WTC11 (cell line): ENCODE data around the gene MRM3. TPM values are rescaled to one million over a fixed set of nuclear protein-coding genes. Genes with fewer than 3 reads are reported as not detected.
A peak's percentile ranks its signal among the peaks of the same experiment; 100 is the strongest.

Experiments used
- ATAC-seq: fragments of 200-7000 bp; cut with Tn5 transposase; 2 replicates; pipeline ENCODE4 v1.10.0; 2021; ENCODE audit warnings: mild to moderate bottlenecking, moderate library complexity
- CTCF ChIA-PET: fragments of 300-600 bp; sonication (Branson Sonifier 250); formaldehyde crosslinking; loops from one replicate; lab custom pipeline; 2021; ENCODE audit warnings: antibody characterized with exemption; lab: Charles Lee
- POLR2A ChIA-PET: fragments of 350-600 bp; sonication (Branson Sonifier 250); formaldehyde crosslinking; loops from one replicate; lab custom pipeline; 2021; ENCODE audit warnings: antibody characterized with exemption; lab: Charles Lee
- DNase-seq: peaks from one replicate; pipeline ENCODE4 v3.0.0; 2021; ENCODE audit warnings: low spot score
- H3K27ac Mint-ChIP-seq: 2 replicates; pipeline ENCODE4 v1.8.0; 2021; ENCODE audit warnings: mixed read lengths
- H3K27me3 Mint-ChIP-seq: 2 replicates; pipeline ENCODE4 v1.8.0; 2021; ENCODE audit warnings: low read depth, mild to moderate bottlenecking, moderate library complexity, mixed read lengths
- H3K36me3 Mint-ChIP-seq: 2 replicates; pipeline ENCODE4 v1.8.0; 2021; ENCODE audit warnings: mixed read lengths
- H3K4me1 Mint-ChIP-seq: 2 replicates; pipeline ENCODE4 v1.8.0; 2022; ENCODE audit warnings: mixed read lengths
- H3K4me3 Mint-ChIP-seq: 2 replicates; pipeline ENCODE4 v1.8.0; 2021; ENCODE audit warnings: mild to moderate bottlenecking, moderate library complexity, mixed read lengths
- H3K9me3 Mint-ChIP-seq: 2 replicates; pipeline ENCODE4 v1.8.0; 2021; ENCODE audit warnings: mixed read lengths
- AFF4 ChIP-seq: sonication (generic); formaldehyde crosslinking; IDR thresholded peaks from 2 replicates; pipeline ENCODE4 v1.8.1; 2023; ENCODE audit warnings: mild to moderate bottlenecking, missing genetic modification reagents, borderline replicate concordance
- CDX4 ChIP-seq: fragments of 250-450 bp; sonication (Bioruptor Pico); IDR thresholded peaks from 2 replicates; pipeline ENCODE4 v1.9.0; 2021; ENCODE audit warnings: moderate library complexity, mild to moderate bottlenecking, inconsistent platforms, borderline replicate concordance
- KAT7 ChIP-seq: sonication (generic); formaldehyde crosslinking; IDR thresholded peaks from 2 replicates; pipeline ENCODE4 v1.8.1; 2023; ENCODE audit warnings: missing genetic modification reagents, mild to moderate bottlenecking, borderline replicate concordance
- MLX ChIP-seq: sonication (generic); formaldehyde crosslinking; IDR thresholded peaks from 2 replicates; pipeline ENCODE4 v1.8.1; 2023; ENCODE audit warnings: mild to moderate bottlenecking, missing genetic modification reagents, moderate library complexity
- TCF7 ChIP-seq: sonication (generic); formaldehyde crosslinking; IDR thresholded peaks from 2 replicates; pipeline ENCODE4 v1.8.0; 2022; ENCODE audit warnings: mild to moderate bottlenecking, low read depth, missing genetic modification reagents, moderate library complexity
- USF1 ChIP-seq: sonication (generic); formaldehyde crosslinking; IDR thresholded peaks from 2 replicates; pipeline ENCODE4 v1.8.0; 2022; ENCODE audit warnings: mild to moderate bottlenecking, missing genetic modification reagents
- ZNF138 ChIP-seq: sonication (generic); formaldehyde crosslinking; conservative IDR thresholded peaks from 2 replicates; pipeline ENCODE4 v1.8.1; 2022; ENCODE audit warnings: mild to moderate bottlenecking, moderate library complexity, missing genetic modification reagents
- ZNF317 ChIP-seq: sonication (generic); formaldehyde crosslinking; IDR thresholded peaks from 2 replicates; pipeline ENCODE4 v1.8.1; 2023; ENCODE audit warnings: low read depth, mild to moderate bottlenecking, moderate library complexity, missing genetic modification reagents, borderline replicate concordance
- ZNF416 ChIP-seq: fragments of 250-450 bp; sonication (Bioruptor Pico); IDR thresholded peaks from 2 replicates; pipeline ENCODE4 v1.9.0; 2021; ENCODE audit warnings: mild to moderate bottlenecking, inconsistent platforms
- ZNF423 ChIP-seq: fragments of 250-450 bp; sonication (Bioruptor Pico); IDR thresholded peaks from 2 replicates; pipeline ENCODE4 v2.1.2; 2022; ENCODE audit warnings: mild to moderate bottlenecking, moderate library complexity
- total RNA-seq: library from RNA; stranded (reverse); gene quantifications from 3 replicates; pipeline ENCODE4 v1.2.3, GENCODE V29; 2021
- TF ChIP-seq, protein P1 (sequence below): sonication (generic); formaldehyde crosslinking; IDR thresholded peaks from 2 replicates; pipeline ENCODE4 v1.8.0; 2022; ENCODE audit warnings: mild to moderate bottlenecking, missing genetic modification reagents
- TF ChIP-seq, protein P2 (sequence below): fragments of 250-450 bp; sonication (Bioruptor Pico); IDR thresholded peaks from 2 replicates; pipeline ENCODE4 v2.1.2; 2022; ENCODE audit warnings: mild to moderate bottlenecking, moderate library complexity
- TF ChIP-seq, protein P3 (sequence below): sonication (generic); formaldehyde crosslinking; IDR thresholded peaks from 2 replicates; pipeline ENCODE4 v1.8.0; 2022; ENCODE audit warnings: mild to moderate bottlenecking, missing genetic modification reagents
- TF ChIP-seq, protein P4 (sequence below): fragments of 250-450 bp; sonication (Bioruptor Pico); conservative IDR thresholded peaks from 2 replicates; pipeline ENCODE4 v1.9.0; 2021; ENCODE audit warnings: mild to moderate bottlenecking
- TF ChIP-seq, protein P5 (sequence below): sonication (generic); formaldehyde crosslinking; IDR thresholded peaks from 2 replicates; pipeline ENCODE4 v1.8.0; 2023; ENCODE audit warnings: missing genetic modification reagents

The MRM3 gene
- total RNA-seq, 1 experiment from 2014 or later = 25.0 TPM

DNA sequence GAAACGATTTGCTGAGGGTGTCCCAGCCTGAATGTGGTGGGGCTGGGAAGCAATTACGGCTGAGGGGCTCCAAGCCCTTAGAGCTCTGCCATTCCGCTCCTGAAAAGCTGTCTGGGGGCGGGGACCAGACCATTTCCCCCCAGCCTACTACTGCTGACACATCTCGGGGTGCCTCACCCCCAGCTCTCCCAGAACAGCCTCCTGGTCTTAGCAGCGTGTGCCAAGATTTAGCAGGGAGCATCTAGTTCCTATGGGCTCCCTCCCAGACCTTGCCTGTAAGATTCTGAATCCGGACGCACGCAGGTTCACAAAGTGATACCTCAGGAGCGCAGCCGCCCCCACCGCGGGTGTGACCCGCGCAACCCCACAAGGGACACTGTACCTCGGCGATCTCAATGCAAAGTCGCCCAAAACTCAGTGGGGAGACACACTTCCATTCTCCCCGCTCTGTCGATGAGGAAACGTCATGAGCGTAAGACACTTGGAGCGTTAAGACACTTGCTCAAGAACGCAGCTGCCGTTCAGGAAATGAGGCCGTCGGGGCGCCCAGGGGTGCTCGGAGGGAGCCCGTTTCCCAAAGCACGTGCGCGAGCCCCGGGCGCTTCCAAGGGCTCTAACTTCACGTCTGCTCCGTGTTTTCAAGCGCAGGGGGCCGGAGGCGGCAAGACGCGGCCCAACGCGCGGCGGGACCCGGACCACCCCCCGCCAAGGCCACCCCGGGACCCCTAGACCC, 30.7 kb upstream of the MRM3 start:
- ChIA-PET POLR2A (no interaction called here), CTCF (interaction anchor here (1.1 to 1.7 kb wide), 2 partner anchors 229 to 245 kb away, joined by 4 to 7 read pairs; partner anchors contain the start of genes NXN and TIMM22)
- peak; percentile 81 for TF ChIP-seq ZNF423 (CRISPR knock-in tag)
- TF ChIP-seq TCF7 (CRISPR knock-in tag) = no peak
- TF ChIP-seq, protein P1, sequence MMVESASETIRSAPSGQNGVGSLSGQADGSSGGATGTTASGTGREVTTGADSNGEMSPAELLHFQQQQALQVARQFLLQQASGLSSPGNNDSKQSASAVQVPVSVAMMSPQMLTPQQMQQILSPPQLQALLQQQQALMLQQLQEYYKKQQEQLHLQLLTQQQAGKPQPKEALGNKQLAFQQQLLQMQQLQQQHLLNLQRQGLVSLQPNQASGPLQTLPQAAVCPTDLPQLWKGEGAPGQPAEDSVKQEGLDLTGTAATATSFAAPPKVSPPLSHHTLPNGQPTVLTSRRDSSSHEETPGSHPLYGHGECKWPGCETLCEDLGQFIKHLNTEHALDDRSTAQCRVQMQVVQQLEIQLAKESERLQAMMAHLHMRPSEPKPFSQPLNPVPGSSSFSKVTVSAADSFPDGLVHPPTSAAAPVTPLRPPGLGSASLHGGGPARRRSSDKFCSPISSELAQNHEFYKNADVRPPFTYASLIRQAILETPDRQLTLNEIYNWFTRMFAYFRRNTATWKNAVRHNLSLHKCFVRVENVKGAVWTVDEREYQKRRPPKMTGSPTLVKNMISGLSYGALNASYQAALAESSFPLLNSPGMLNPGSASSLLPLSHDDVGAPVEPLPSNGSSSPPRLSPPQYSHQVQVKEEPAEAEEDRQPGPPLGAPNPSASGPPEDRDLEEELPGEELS = 0 out of 2 replicates have a peak, but pooled peaks have one; percentile 6
- no peak for TF ChIP-seq ZNF416 (CRISPR knock-in tag)
- TF ChIP-seq, protein P2, sequence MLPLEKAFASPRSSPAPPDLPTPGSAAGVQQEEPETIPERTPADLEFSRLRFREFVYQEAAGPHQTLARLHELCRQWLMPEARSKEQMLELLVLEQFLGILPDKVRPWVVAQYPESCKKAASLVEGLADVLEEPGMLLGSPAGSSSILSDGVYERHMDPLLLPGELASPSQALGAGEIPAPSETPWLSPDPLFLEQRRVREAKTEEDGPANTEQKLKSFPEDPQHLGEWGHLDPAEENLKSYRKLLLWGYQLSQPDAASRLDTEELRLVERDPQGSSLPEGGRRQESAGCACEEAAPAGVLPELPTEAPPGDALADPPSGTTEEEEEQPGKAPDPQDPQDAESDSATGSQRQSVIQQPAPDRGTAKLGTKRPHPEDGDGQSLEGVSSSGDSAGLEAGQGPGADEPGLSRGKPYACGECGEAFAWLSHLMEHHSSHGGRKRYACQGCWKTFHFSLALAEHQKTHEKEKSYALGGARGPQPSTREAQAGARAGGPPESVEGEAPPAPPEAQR (CRISPR knock-in tag) = no peak
- TF ChIP-seq KAT7 (CRISPR knock-in tag) = no peak
- TF ChIP-seq USF1 (CRISPR knock-in tag) = peak; percentile 44; the same call in 1 of the 2 replicates
- TF ChIP-seq, protein P3, sequence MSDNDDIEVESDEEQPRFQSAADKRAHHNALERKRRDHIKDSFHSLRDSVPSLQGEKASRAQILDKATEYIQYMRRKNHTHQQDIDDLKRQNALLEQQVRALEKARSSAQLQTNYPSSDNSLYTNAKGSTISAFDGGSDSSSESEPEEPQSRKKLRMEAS (CRISPR knock-in tag) = 0 out of 2 replicates have a peak, but pooled peaks have one; percentile 37
- TF ChIP-seq ZNF317 (CRISPR knock-in tag) = peak; percentile 17; the same call in 1 of the 2 replicates
- Mint-ChIP-seq H3K27me3 (no peaks in the 10 kb centered on the region), H3K27ac (peak overlapping the region; percentile 71; the same call in 1 of the 2 replicates), H3K4me3 (peak overlapping the region; percentile 94), H3K9me3 (peaks cover 33% of the 10 kb centered on the region), H3K36me3 (peaks cover 55% of the 10 kb centered on the region), H3K4me1 (peaks cover 24% of the 10 kb centered on the region)
- DNase-seq (peak; percentile 16), ATAC-seq (no peak)

DNA sequence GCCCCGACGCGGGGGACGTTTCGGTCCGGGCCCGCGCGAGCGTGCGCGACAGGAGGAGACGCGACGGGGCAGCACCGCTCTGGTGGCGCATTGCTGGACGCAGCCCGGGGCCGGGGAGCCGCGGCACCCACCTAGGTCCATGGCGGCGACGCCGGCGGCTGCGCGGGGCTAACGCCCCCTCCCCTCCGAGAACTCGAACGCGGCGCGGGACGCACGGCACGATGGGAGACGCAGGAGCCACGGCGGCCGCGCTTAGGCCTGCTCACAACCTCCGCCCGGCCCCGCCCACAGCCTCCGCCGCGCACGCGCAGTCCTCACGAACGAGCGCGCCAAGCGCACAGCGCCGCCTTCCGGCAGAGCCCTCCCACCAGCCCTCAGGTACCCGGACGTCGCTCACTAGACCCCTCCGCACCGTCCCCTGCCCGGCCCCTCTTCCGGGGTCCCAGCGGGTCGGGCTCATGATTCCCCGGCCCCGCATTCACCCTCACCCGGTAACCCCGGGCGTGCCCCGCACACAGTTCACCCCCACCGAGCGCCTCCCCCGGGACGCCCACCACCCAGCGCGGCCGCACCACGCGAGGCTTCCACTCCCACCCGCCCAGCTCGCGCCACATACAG, 30.0 kb upstream of the MRM3 start, which contains the start of gene GEMIN4:
TSS of gene GEMIN4 (minus strand) at position 263 of the 618 bp plus-strand sequence. CDS start at position 141, 122 bp downstream.
- peaks cover 55% of the 10 kb centered on the region for H3K36me3 Mint-ChIP-seq
- DNase-seq (peak; percentile 96), ATAC-seq (peak; percentile 93)
- ChIA-PET CTCF (interaction anchor here (0.5 to 1.5 kb wide), 16 partner anchors 10 to 340 kb away, joined by 3 to 10 read pairs (median 4); partner anchors contain the start of genes NXN, TIMM22 and VPS53), POLR2A (no interaction called here)
- peak within 1 kb of the TSS; percentile 94 for H3K4me3 Mint-ChIP-seq
- peaks cover 25% of the 10 kb centered on the region for H3K4me1 Mint-ChIP-seq
- H3K9me3 Mint-ChIP-seq = peaks cover 33% of the 10 kb centered on the region
- no peaks in the 10 kb centered on the region for H3K27me3 Mint-ChIP-seq
- H3K27ac Mint-ChIP-seq = peak within 1 kb of the TSS; percentile 94
- TF ChIP-seq TCF7 (CRISPR knock-in tag) (no peak), CDX4 (CRISPR knock-in tag) (no peak), MLX (CRISPR knock-in tag) (0 out of 2 replicates have a peak, but pooled peaks have one; percentile 23), AFF4 (CRISPR knock-in tag) (no peak), ZNF138 (CRISPR knock-in tag) (no peak)
- TF ChIP-seq, protein P1 = no peak
- TF ChIP-seq, protein P4, sequence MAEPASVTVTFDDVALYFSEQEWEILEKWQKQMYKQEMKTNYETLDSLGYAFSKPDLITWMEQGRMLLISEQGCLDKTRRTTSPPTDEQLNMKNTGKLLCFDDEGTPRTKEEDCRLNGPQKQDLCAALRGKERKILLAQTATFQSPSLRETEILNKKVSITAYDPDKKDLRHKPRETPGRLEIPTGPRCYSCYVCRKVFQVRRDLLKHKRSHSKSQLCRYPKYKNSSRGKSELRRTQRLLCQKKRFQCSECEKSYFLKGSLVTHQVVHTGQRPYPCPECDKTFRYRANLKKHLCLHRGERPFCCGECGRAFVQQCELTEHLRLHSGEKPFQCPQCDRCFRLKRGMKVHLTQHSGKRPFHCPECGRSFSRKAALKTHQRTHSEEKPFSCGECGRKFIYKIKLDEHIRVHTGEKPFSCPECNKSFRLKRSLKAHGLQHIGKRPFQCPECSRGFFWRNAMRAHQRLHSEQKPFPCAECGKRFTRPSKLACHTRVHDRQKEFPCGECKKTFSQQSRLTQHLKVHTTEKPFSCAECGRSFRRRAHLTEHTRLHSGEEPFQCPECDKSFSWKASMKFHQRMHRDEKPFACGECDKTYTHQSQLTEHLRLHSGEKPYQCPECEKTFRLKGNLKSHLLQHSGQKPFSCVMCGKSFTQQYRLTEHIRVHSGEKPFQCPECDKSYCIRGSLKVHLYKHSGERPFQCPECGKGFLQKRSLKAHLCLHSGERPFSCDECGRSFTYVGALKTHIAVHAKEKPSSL = no peak
- TF ChIP-seq, protein P5, sequence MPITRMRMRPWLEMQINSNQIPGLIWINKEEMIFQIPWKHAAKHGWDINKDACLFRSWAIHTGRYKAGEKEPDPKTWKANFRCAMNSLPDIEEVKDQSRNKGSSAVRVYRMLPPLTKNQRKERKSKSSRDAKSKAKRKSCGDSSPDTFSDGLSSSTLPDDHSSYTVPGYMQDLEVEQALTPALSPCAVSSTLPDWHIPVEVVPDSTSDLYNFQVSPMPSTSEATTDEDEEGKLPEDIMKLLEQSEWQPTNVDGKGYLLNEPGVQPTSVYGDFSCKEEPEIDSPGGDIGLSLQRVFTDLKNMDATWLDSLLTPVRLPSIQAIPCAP (CRISPR knock-in tag) = peak; percentile 51; the same call in 1 of the 2 replicates
